HepG2 (cell line): ENCODE results near the gene CCN2. TPM values are rescaled to one million over a fixed set of nuclear protein-coding genes. Genes with fewer than 3 reads are reported as not detected.

Source experiments
- AFF4 ChIP-seq: sonication (generic); formaldehyde crosslinking; IDR thresholded peaks from 2 replicates; pipeline ENCODE4 v1.4.0; 2020; ENCODE audit warnings: missing genetic modification reagents
- ATAD3A ChIP-seq: sonication (generic); formaldehyde crosslinking; IDR thresholded peaks from 2 replicates; pipeline ENCODE4 v1.4.0; 2020; ENCODE audit warnings: missing genetic modification reagents
- HBP1 ChIP-seq: IDR thresholded peaks from 2 replicates; pipeline ENCODE4 v1.6.1; 2016; ENCODE audit warnings: low read depth, control low read depth
- MTA3 ChIP-seq: sonication (generic); formaldehyde crosslinking; IDR thresholded peaks from 2 replicates; pipeline ENCODE4 v1.4.0; 2020; ENCODE audit warnings: missing genetic modification reagents
- NKX3-1 ChIP-seq: sonication (generic); formaldehyde crosslinking; IDR thresholded peaks from 2 replicates; pipeline ENCODE4 v1.5.0; 2020; ENCODE audit warnings: missing genetic modification reagents
- PBX2 ChIP-seq: IDR thresholded peaks from 2 replicates; pipeline ENCODE4 v1.6.1; 2016; ENCODE audit warnings: control low read depth
- RAD21 ChIP-seq: fragments of 450-650 bp; formaldehyde crosslinking; IDR thresholded peaks from 2 replicates; pipeline ENCODE4 v1.5.0; 2020; ENCODE audit warnings: mild to moderate bottlenecking
- RXRA ChIP-seq: sonication (generic); formaldehyde crosslinking; IDR thresholded peaks from 2 replicates; pipeline ENCODE4 v1.5.1; 2020; ENCODE audit warnings: missing genetic modification reagents
- SRY ChIP-seq: sonication (generic); formaldehyde crosslinking; IDR thresholded peaks from 2 replicates; pipeline ENCODE4 v1.8.0; 2022; ENCODE audit warnings: mild to moderate bottlenecking, missing genetic modification reagents
- TGIF2 ChIP-seq: IDR thresholded peaks from 2 replicates; pipeline ENCODE4 v1.6.1; 2016; ENCODE audit warnings: control low read depth, missing compliant biosample characterization
- ZNF143 ChIP-seq: sonication (generic); formaldehyde crosslinking; IDR thresholded peaks from 2 replicates; pipeline ENCODE4 v1.4.0; 2020; ENCODE audit warnings: missing genetic modification reagents
- ZNF17 ChIP-seq: sonication (generic); formaldehyde crosslinking; IDR thresholded peaks from 2 replicates; pipeline ENCODE4 v1.5.0; 2020; ENCODE audit warnings: mild to moderate bottlenecking, missing genetic modification reagents
- ZNF407 ChIP-seq: sonication (generic); formaldehyde crosslinking; IDR thresholded peaks from one replicate; pipeline ENCODE4 v1.5.1; 2020; ENCODE audit warnings: mild to moderate bottlenecking, missing genetic modification reagents; ENCODE audit errors: not compliant biosample characterization
- ZNF709 ChIP-seq: sonication (generic); formaldehyde crosslinking; IDR thresholded peaks from 2 replicates; pipeline ENCODE4 v1.5.0; 2020; ENCODE audit warnings: mild to moderate bottlenecking, missing genetic modification reagents
- polyA plus RNA-seq, 8 experiments: library from polyadenylated mRNA; depleted of rRNA in 3 of 8; stranded (reverse) in 7 of 8; unstranded in 1 of 8; fragments of >200 nt; fragmentation: Illumina TruSeq in 4 of 8; extraction: Trizol in 4 of 8; gene quantifications; 2 replicates each; pipeline versions ENCODE4 v1.2.1 to v1.2.3, GENCODE V29; 2011 to 2016; ENCODE audit warnings: low read depth in 4 of 8, missing spikeins in 1 of 8, mixed read lengths in 1 of 8; ENCODE audit not compliant: insufficient read depth in 1 of 8
- total RNA-seq, 5 experiments: library from RNA; depleted of rRNA; stranded (reverse); fragments of >200 nt; fragmentation: Illumina TruSeq; extraction: Trizol; gene quantifications; 2 replicates each; pipeline ENCODE4 v1.2.3, GENCODE V29; 2016; ENCODE audit warnings: low read depth in 1 of 5

The CCN2 gene
- total and polyA plus RNA-seq, 2 of the 13 experiments (the other 11 are each of a cell fraction or from before 2014, with no cell fraction given) = 34.7 to 316 TPM

- TF ChIP-seq RAD21 (CRISPR knock-in tag) (peak; percentile 80), HBP1 (peak; percentile 47; the same call in 1 of the 2 replicates), PBX2 (CRISPR knock-in tag) (no peak), MTA3 (CRISPR knock-in tag) (no peak), ATAD3A (CRISPR knock-in tag) (no peak; the same call in 1 of the 2 replicates), ZNF143 (CRISPR knock-in tag) (no peak; the same call in 1 of the 2 replicates), ZNF17 (CRISPR knock-in tag) (no peak; the same call in 1 of the 2 replicates), TGIF2 (CRISPR knock-in tag) (peak; percentile 76; the same call in 1 of the 2 replicates), RXRA (CRISPR knock-in tag) (peak; percentile 43; the same call in 1 of the 2 replicates), ZNF407 (peak; percentile 30), ZNF709 (CRISPR knock-in tag) (peak; percentile 94), NKX3-1 (CRISPR knock-in tag) (peak; percentile 89; the same call in 1 of the 2 replicates), AFF4 (CRISPR knock-in tag) (peak; percentile 100), SRY (CRISPR knock-in tag) (0 out of 2 replicates have a peak, but pooled peaks have one; percentile 10)
Observed at GRCh38 chr6:131949909-131950766, 1.0 kb downstream of the CCN2 start (continued).
